Middle frontal gyrus (tissue), 1 donor: Measurements from ENCODE around the gene MAST4.

Source experiments
- DNase-seq: peaks from one replicate; pipeline ENCODE4 v3.0.0-alpha.2; 2015; ENCODE audit warnings: low spot score; ENCODE audit errors: extremely low spot score

Gene MAST4

DNA sequence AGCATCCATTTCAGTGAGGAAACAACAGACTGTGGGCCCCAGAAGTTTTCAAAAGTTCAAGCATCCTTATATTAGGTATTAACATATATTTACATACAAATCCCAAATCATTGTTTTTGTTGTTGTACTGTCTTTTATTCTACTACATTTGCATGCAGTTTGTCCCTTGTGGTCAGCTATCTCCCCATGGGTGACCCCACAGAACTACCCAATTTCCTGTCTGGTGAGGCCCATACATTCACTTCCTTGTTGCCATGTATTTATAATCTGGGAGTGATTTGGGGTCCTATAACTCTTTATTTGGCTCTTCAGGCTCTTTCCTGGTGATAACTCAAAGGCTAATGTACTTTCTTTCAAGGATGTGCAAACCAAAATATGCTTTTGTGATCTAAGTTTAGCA is 603.7 kb downstream of the MAST4 start:
- DNase-seq, result no peak

DNA sequence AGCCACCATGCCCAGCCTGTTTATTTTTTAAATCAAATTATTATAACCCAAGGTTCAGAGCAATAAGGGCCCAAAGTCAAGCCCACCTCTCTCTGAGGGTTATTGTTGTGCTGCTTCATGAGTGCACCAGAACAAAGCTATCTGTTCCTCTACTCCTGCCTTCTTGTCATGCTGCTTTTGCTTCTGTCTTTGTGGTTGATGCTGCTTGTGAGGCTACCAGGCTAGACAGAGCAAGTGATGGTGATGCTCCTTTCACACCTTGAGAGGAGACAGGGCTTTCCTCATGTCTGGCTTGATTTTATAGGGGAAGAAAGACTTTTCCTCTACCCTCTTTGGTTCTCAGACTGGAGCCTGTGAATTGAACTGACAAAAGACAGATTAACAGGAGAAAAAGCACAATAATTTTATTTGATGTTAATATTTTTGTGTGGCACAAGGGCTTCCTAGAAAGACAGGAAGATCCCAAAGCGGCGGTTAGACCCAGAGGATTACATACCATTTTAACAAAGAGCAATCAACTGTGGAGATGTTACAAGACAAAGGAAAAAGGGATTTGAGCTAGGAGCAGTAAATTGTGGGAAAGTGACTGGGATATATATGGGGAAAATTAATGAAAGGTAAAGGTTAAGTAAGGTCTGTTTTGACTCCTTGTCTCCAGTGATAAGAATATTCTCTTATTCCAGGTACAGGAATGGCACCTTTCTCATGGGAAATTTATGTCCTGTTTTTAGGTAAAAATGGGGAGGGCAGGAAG is 604.8 kb downstream of the MAST4 start:
- no peak for DNase-seq

DNA sequence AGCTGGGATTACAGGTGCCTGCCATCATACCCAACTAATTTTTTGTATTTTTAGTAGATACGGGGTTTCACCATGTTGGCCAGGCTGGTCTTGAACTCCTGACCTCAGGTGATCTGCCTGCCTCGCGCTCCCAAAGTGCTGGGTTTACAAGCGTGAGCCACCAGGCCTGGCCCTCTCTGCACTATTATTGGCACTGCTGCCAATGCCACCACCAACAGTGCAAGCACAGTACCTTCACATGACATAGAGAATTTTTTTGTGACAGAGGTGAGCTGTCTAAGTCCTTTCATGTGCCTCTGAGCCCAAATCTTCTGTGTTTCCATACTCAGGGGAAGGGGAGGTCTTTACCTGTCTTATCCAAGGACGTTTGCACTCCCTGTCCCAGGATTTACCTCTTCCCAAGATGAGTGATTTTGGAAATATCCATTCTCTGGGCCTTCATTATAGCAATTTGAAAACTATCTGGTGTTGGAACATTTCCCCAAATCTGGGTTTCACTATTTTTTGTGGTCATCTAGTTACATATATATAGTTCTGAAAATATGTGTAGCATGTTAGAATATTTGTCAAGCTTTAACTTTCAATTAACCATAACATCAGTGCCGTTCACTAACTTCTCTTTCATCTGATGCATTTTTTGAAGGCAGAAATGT is 605.8 kb downstream of the MAST4 start:
- no peak for DNase-seq

DNA sequence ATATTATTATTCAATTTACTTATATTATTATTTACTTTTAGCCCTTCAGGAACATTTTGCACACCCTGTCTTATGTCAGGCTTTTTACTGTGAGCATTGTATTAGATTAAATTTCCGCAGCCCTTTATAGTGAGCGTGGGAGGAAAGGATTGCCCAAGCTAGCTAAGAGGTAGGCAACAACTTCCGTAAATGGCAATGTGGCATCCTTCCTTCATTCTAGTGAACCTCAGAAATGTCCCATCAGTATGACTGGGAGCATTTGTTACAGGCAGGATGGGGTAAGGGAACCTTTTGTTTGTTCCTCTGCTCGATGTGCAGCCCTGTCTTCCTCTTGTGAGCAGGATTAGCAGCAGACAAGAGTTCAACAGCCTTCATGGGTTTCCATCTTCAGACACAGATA is 606.6 kb downstream of the MAST4 start:
- DNase-seq, result no peak

DNA sequence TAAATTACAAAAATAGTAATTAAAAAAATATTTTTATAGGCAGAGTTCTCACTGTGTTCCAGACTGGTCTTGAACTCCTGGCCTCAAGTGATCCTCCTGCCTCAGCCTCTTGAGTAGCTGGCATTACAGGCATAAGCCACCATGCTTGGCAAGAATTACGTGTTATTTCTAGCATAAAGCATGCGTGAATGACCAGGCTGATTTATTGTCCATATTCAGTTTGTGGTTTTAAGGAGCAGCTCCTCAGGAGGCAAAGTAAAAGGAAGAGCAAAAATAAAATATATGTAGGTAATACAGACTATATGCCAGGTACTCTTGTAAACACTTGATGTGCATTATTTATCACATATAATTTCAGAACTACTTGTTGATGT is 607.5 kb downstream of the MAST4 start:
- DNase-seq, result no peak

DNA sequence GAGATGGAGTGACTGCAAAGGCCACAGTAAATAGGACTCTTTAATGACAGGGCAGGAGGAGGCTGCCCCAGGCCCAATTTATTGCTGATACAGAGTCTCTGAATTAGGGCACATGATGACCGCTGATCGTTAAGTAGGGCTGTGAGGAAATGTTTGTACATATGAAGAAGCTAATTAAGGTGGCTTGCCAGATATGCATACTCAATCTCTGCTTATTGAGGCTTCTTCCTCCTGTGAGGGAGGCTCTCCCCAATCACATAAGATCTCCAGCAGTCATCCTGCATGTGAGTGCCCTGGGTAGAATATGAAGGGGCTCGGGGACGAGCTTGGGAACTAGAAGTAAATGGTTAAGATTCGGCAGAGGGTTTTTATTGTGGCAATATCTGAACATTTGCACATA is 608.6 kb downstream of the MAST4 start:
- DNase-seq, result no peak

DNA sequence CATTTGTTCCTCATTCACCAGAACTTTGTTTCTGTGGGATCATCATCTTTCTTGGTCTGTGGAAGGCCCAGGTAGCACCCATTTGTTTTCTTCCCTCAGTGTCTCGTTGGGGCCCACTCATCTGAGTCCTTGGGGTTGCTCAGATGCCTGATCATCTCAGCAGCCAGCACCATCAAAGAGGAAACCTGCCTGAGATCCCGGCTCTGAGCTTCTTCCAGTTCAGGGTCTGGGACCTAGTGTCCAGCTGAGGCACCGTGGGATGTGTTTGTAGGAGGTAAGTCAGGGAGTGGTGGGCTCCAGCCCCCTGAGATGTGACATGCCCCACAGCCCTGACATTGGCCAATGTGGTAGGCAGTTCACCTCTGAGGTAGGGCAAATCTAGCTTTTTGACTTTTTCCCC is 609.8 kb downstream of the MAST4 start:
- no peak for DNase-seq

DNA sequence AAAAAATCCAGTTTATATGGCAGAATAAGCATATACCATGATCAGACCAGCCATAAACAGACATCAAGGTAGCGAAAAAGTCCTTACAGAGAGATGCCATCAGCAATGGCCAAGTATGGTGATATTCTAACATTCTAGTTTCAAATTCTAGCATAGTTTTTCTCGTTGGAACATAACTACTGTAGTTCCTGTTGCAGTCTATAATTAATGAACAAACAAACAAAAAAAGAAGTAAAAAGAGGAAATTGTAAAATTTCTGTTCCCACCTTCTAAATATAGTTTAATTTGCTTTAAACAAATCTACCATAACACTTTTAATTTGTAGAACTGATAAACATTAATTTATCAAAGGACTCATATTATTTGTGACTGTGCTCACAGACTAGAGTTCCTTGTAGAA is 610.3 kb downstream of the MAST4 start:
- DNase-seq, result no peak

DNA sequence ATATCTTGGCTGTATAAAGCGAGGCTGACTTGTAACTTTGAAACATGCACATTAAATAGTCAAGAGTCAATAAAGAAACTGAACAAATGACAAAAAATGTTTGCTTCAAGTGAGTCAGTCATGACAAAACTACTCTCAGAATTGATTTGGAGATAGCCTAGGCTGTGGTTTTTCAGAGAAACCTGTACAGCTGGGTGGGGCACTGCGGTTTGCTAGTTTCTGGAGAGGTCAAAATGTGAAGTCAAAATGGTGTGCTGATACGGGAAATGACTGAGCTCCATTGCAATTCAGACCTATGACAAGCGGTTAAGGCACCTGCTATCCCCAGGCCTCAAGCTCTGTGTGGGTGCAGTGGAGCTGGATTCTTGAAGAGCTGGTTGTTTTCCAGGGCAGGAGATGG is 610.7 kb downstream of the MAST4 start:
- no peak for DNase-seq

DNA sequence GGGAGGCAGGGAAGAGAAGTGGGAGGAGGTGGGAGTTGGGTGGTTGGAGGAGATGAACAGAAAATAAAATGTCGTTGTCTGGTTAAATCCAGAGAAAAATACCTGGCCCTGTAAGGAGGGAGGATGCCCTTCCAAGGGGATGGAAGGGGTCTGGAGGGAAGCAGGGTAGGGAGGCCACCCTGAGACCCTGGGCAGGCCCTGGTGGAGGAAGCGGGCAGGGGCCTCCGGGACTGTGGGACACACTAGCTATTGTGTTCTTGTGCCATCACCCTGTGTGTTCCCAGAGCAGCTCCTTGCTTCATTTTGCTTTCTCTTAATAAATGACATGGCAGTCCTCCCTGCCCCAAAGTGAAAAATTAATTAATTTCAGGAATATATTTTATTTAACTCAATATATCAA is 612.2 kb downstream of the MAST4 start:
- no peak for DNase-seq

DNA sequence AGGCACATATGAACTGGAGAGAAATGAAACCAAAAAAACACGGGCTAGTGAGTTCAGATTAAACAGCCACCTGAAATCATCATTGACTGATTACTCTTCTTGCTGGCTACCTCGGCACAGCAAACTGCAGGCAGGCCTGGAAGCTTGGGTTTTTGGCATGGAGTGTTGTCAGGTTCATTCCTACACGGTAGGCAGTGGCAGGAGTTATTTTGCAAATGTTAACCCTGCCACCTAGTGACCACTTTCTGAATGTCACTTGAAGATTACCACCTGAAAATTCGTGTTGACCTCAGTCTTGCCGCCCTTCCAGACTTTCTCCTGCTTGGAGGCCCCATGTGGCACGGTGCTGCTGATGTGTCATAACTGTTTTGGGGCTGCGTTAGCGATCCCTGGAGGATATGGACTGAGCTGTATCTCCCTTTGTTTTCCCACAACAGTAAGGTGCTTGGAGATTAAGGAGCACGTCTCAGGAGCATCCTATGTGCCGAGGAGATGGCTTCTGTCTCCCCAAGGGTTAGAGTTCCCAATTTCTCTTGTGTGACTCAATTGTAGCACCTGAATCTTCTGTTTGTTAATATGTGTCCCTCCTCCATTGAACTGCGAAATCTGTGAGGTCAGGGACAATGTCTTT is 613.1 kb downstream of the MAST4 start:
- DNase-seq, result peak; percentile 71

DNA sequence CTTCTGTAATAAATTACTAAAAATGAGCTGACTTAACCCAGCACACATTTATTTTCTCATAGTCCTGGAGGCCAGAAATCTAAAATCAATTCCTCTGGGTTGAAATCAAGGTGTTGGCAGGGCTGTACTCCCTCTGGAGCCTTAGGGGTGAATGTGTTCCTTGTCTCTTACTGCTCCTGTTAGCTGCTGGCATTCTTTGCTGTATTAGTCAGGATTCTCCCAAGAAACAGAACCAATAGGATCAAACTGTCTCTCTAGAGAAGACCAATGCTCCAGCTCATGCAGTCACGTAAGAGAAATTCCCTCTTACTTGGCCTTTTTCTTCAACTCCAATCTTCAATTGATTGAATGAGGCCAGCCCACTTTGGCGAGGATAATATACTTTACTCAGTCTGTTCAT is 615.7 kb downstream of the MAST4 start:
- no peak for DNase-seq

DNA sequence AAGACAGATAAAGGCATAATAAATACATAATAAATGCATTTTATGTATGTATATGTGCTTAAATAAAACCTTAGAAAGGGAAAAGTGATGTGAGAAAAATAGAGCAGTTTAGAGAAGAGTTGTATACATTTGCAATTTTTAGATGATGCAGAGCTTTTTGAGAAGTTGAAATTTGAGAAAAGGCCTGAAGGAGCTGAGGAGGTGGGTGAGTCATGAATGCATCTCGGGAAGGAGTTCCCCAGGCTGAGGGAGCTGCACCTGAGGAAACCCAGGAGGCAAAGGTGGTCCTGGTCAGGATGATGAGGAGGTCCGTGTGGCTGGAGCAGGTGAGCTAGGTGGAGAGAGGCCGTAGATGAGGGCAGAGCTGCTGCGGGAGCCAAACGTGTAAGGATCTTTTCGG is 617.8 kb downstream of the MAST4 start:
- no peak for DNase-seq

DNA sequence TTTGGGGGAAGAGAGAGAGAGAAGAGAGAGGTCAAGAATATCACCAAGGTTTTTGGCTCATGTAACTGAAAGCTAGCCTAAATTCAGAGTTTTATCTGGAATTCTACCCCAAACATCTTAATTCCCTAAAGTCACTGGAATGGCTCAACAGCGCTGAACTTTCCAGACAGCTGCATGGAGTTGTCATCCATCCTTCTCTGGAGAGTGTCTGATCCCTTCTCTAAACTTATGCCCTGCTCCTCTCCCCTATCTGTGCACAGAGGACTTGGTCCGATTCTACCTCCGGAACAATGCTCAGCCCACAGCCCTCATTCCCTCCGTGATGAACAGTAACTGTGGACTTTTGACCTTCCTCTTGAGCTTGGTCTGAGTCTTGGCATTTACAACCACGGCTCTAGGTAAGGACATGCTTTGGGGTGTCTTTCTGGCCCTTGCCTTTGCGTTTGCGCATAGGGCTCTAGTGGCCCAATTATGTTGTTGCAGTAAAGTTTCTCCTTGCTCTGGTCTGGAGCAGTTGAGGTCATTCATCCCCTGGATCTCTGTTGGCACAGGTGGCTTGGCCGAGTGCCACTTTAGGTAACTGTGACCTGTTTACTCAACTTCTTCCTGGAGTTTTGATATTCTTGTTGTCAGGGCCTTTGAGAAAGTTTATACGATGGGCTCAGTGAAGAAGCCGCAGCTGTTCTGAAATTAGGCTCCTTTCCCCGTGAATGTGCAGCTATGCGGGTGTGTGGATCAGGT is 618.7 kb downstream of the MAST4 start:
- no peak for DNase-seq

DNA sequence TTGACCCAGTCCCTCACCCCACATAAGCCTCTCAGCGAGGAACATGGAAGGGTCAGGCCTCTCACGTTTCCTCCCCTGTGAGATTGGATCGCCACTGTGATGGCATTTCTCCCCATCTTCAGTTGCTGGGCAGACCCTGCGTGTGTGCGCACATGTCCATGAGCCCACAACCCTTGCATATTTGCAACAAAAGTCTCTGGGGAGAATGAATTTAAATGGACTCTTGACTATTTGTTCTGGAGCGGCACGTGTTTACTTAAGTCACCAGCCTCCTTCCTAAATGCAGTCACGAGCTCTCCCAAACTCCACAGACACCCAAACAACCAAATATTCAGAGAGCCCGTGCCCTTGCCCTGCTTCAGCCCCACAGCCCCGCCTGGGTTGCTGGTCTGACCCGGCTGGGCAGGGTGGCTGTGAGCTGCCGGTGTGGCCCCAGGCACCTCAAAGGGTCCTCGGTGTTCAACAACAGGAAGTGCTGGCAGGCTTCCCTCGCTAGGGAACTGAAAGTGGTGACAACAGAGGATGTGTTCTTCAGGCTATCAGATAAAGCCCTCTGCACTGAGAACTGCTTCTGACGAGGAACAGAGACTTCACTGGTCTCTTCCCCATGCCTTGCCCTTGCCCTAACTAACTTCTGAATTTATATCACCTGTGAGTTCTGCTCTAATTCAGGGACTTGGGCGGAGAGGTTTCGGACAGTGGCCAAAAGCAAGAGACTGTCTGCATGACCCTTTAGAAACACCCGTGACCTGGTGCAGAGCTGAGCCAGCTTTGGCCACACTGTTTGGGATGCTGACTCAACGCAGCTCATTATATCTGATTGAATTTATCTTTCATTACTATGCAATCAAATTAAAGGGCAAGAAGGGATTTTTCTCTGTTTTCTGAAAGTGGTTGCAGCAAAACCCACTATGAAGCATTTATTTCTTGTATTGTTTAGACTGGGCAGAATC is 619.6 kb downstream of the MAST4 start:
- no peak for DNase-seq

DNA sequence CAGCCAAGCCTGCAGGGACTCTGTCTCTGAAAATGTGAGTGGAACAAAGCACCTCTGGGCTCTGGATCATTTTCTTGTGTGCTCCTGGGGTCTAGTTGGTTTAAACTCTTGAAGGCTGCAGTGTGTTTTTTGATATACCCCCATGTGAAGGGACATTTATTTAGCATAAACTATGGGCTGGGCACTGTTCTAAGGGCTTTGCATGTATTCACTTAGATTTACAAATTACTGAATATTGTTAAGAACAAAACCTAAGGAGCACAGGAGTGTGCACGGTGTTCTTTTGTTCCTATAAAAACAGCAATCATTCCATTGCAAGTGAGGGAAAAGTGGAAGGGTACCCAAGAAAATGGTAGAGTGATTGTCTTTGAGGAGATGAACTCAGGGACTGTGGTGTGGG is 620.4 kb downstream of the MAST4 start:
- DNase-seq, result no peak
